Kidney epithelial cell (primary cell): ENCODE measurements around the gene JRKL. TPM values are rescaled to one million over a fixed set of nuclear protein-coding genes. Genes with fewer than 3 reads are reported as not detected.

Source experiments
- DNase-seq: peaks from one replicate; pipeline ENCODE4 v3.0.0-alpha.2; 2010; ENCODE audit warnings: low read depth
- H3K27me3 ChIP-seq: 2 replicates; pipeline ENCODE4 v1.6.0; 2011; ENCODE audit warnings: low read length; ENCODE audit not compliant: control insufficient read depth, insufficient read depth
- H3K36me3 ChIP-seq: 2 replicates; pipeline ENCODE4 v1.5.1; 2011; ENCODE audit warnings: low read length; ENCODE audit not compliant: control insufficient read depth, insufficient read depth
- H3K4me3 ChIP-seq: 2 replicates; pipeline ENCODE4 v1.5.1; 2011; ENCODE audit warnings: low read depth, mild to moderate bottlenecking, control low read depth, low read length
- total RNA-seq: library from RNA; depleted of rRNA; stranded (reverse); fragments of >200 nt; gene quantifications from 2 replicates; pipeline ENCODE4 v1.2.3, GENCODE V29; 2015
- TF ChIP-seq, protein P1 (sequence below): IDR thresholded peaks from 2 replicates; pipeline ENCODE4 v1.5.1; 2011; ENCODE audit warnings: mild to moderate bottlenecking, moderate library complexity, low read length, control low read depth, inconsistent platforms; ENCODE audit not compliant: insufficient read depth, poor library complexity, severe bottlenecking

Gene JRKL
- total RNA-seq, 1 donor from 2014 or later, result 9.5 TPM

DNA sequence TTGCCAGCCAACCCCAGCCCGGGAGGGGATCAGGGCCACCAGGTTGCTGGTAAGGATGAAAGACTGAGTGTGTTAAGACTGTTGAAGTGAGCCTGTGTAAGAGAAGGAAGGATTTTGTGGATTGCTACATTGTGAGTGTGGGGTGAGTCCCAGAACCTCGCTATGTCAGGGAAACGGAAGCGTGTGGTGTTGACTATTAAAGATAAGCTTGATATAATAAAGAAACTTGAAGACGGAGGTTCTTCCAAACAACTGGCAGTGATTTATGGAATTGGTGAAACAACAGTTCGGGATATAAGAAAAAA lies 627 bp downstream of the JRKL start:
- no peaks in the 10 kb centered on the region for H3K36me3 ChIP-seq
- peak overlapping the region; percentile 76 for H3K4me3 ChIP-seq
- TF ChIP-seq, protein P1, sequence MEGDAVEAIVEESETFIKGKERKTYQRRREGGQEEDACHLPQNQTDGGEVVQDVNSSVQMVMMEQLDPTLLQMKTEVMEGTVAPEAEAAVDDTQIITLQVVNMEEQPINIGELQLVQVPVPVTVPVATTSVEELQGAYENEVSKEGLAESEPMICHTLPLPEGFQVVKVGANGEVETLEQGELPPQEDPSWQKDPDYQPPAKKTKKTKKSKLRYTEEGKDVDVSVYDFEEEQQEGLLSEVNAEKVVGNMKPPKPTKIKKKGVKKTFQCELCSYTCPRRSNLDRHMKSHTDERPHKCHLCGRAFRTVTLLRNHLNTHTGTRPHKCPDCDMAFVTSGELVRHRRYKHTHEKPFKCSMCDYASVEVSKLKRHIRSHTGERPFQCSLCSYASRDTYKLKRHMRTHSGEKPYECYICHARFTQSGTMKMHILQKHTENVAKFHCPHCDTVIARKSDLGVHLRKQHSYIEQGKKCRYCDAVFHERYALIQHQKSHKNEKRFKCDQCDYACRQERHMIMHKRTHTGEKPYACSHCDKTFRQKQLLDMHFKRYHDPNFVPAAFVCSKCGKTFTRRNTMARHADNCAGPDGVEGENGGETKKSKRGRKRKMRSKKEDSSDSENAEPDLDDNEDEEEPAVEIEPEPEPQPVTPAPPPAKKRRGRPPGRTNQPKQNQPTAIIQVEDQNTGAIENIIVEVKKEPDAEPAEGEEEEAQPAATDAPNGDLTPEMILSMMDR, result no peak
- no peak for DNase-seq
- no peaks in the 10 kb centered on the region for H3K27me3 ChIP-seq

DNA sequence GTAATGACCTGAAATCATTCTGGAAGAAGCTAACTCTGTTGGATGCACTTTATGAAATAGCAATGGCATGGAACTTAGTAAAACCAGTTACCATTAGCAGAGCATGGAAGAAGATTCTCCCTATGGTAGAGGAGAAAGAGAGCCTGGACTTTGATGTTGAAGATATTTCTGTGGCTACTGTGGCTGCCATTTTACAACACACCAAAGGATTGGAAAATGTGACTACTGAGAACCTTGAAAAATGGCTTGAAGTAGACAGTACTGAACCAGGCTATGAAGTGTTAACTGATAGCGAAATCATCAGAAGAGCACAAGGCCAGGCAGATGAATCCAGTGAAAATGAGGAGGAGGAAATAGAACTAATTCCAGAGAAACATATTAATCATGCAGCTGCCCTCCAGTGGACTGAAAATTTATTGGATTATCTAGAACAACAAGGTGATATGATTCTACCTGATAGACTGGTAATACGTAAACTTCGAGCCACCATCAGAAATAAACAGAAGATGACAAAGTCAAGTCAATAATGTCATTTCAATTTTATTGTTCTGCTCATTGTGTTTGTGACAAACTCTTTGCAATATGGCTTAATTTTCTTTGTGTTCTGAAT lies 2.0 kb downstream of the JRKL start:
- DNase-seq, result no peak
- no peak overlapping the region for H3K4me3 ChIP-seq
- H3K36me3 ChIP-seq, result no peaks in the 10 kb centered on the region
- no peaks in the 10 kb centered on the region for H3K27me3 ChIP-seq
- TF ChIP-seq, protein P1, result no peak

DNA sequence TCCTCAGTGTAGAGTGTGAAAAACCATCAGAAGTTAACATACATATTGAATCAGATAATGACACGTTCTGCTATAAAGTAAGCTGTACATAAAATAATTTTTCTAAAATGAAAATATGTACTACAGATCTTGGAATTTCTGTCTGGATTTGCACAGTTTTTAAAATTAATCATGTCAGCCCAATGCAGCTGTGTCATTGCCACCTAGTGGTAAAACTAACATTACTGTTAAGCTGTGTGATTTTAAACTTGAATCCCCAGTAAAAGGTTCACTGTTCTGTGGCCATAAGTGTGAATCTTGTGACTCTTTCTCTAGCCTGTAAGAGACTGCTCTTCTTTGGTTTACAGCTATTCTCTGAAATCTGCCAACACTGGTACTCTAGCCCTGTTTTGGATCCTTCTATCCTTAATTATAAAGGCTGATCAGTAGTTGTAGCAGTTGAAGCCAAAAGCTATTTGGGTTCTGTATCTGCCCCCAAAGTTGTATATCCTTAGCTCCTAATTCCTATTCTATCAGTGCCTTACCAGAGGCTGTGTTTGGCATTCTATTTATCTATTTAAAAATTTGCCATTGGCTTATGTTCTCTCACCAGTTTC lies 4.0 kb downstream of the JRKL start:
- TF ChIP-seq, protein P1, result peak; percentile 67
- no peak for DNase-seq
- no peak overlapping the region for H3K4me3 ChIP-seq
- H3K36me3 ChIP-seq, result no peaks in the 10 kb centered on the region
- H3K27me3 ChIP-seq, result no peaks in the 10 kb centered on the region

DNA sequence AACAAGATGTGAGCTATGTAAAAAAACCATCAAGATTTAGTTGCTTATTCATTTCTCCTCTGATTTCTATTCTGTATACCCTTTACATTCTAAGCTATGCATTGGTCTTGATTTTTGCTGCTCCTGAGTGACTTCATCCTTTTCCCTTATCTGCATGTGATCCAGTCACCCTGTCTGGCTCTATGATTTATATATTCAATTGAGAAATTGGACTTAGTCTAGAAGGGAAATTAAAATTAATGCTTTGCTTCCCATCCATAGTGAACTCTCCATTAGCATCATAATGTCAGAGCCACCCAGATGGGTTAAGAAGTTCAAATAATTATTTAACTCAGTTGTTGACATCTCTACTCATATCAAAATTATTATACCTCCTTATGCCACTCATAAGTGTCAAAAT lies 5.0 kb downstream of the JRKL start:
- Histone ChIP-seq H3K27me3 (no peaks in the 10 kb centered on the region), H3K4me3 (no peak overlapping the region), H3K36me3 (no peaks in the 10 kb centered on the region)
- DNase-seq, result no peak
- TF ChIP-seq, protein P1, result no peak

DNA sequence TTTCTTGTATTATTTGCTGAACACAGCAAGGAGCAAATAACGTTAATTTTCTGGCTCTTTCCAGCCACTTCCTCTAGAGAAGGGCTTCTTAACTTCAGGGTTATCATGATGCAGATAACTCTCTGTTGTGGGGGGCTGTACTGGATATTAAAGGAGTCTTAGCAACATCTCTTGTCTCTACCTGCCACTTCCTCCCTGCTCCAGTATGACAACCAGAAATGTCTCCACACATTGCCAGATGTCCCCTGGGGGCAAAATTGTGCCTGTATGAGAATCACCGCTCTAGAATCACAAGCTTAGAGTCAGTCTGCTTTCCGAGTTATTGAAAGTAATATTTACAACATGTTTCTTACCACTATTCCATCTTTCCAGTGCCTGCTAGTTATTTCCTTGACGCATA lies 6.8 kb downstream of the JRKL start:
- no peak for DNase-seq
- Histone ChIP-seq H3K4me3 (no peak overlapping the region), H3K27me3 (no peaks in the 10 kb centered on the region), H3K36me3 (no peaks in the 10 kb centered on the region)
- TF ChIP-seq, protein P1, result no peak

DNA sequence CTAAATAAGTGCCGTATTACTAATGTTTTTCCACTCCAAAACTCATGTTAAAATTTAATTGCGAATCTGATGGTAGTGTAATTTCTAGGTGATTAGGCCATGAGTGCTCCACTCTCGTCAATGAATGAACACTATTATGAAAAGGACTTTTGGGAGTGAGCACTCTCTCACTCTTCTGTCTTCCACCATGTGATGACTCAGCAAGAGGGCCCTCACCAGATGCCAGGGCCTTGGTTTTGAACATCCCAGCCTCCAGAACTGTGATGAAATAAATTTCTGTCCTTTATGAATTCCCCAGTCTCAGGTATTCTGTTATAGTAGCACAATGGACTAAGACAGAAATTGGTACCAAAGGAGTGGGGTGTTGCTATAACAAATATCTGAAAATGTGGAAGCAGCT lies 8.1 kb downstream of the JRKL start:
- TF ChIP-seq, protein P1, result no peak
- DNase-seq, result no peak
- Histone ChIP-seq H3K36me3 (no peaks in the 10 kb centered on the region), H3K27me3 (no peaks in the 10 kb centered on the region), H3K4me3 (no peak overlapping the region)
